Right lobe of liver (tissue), 6 donors: ENCODE data around the gene INAVA. TPM values are rescaled to one million over a fixed set of nuclear protein-coding genes. Genes with fewer than 3 reads are reported as not detected.
A peak's percentile ranks its signal among the peaks of the same experiment; 100 is the strongest.

Experiments used
- ATAC-seq, 4 donors: fragments of 200-7000 bp; cut with Tn5 transposase; one replicate each; pipeline ENCODE4 v1.9.1; 2020; ENCODE audit warnings: mild to moderate bottlenecking in 4 of 4, moderate library complexity in 4 of 4
- DNase-seq, 3 donors: peaks; one replicate each; pipeline ENCODE4 v3.0.0-alpha.2; 2020
- H3K27ac ChIP-seq, 3 donors: fragments of 200-600 bp; one replicate each; pipeline ENCODE4 v1.8.0; 2022
- H3K27me3 ChIP-seq, 2 donors: fragments of 200-600 bp; one replicate each; pipeline ENCODE4 v1.8.0; 2022
- H3K36me3 ChIP-seq, 4 donors: fragments of 200-600 bp; sonication (generic) in 1 of 4; one replicate each; pipeline versions ENCODE4 v1.5.1 to v1.8.0; 2017 to 2022; ENCODE audit warnings: control low read depth in 1 of 4
- H3K4me1 ChIP-seq, 4 donors: fragments of 200-600 bp; sonication (generic) in 1 of 4; one replicate each; pipeline versions ENCODE4 v1.5.1 to v1.8.0; 2017 to 2022; ENCODE audit warnings: control low read depth in 1 of 4
- H3K4me3 ChIP-seq, 3 donors: fragments of 200-600 bp; one replicate each; pipeline ENCODE4 v1.8.0; 2022
- H3K9me3 ChIP-seq, 4 donors: fragments of 200-600 bp; sonication (generic) in 1 of 4; one replicate each; pipeline versions ENCODE4 v1.5.1 to v1.8.0; 2017 to 2022; ENCODE audit warnings: control low read depth in 1 of 4
- CTCF ChIP-seq, 4 donors: fragments of 200-600 bp in 3 of 4; fragments of 450-650 bp in 1 of 4; IDR thresholded peaks; one replicate each; pipeline versions ENCODE4 v1.5.1 to v1.8.0; 2016 to 2022; ENCODE audit warnings: antibody characterized with exemption in 4 of 4, mild to moderate bottlenecking in 2 of 4
- POLR2A ChIP-seq: fragments of 450-650 bp; IDR thresholded peaks from one replicate; pipeline ENCODE4 v1.6.1; 2017; ENCODE audit warnings: antibody characterized with exemption, mild to moderate bottlenecking
- WGBS: methylation state at CpG from one replicate; pipeline ENCODE4 v1.1.6; 2018; ENCODE audit warnings: low coverage, low lambda C conversion rate; ENCODE audit not compliant: insufficient coverage; ENCODE audit errors: missing lambda C conversion rate; 5-methylcytosine and 5-hydroxymethylcytosine counted together
- intact Hi-C, 2 donors: fragments of 100-400 bp; cut with DNase I; formaldehyde crosslinking; loops; one replicate each; pipeline versions ENCODE4 v1.11.2 to v1.14.1; 2022
- total RNA-seq, 6 experiments: library from RNA; depleted of rRNA in 2 of 6; stranded (reverse); fragments of >200 nt in 2 of 6; fragmentation: NEBNext Ultra II Directional in 3 of 6; extraction: Animal tissue kit (Norgen Biotek cat#: 25700) in 3 of 6; gene quantifications; one replicate each; pipeline versions ENCODE4 v1.1.0 to v1.2.4, GENCODE V29; 2016 to 2023
- donor health status: DM: no; HTN: yes; CAD: no.
- donor health status: DM: no; HTN: no; CAD: no.
- donor health status: DM: no; HTN: no; CAD: no.
- donor health status: DM: no; HTN: yes; CAD: no.
- donor health status: DM: no; HTN: yes; CAD: no.

The INAVA gene
- total RNA-seq, 6 experiments from 2014 or later, result 0.29 to 0.55 (median 0.41) TPM

- WGBS, result 100% methylated on average over 2 of the region's 2 CpGs
These were observed 5.1 kb upstream of the INAVA start for GRCh38 chr1:200889571-200889970.

GRCh38 chr1:200890027-200890426 lies 4.7 kb upstream of the INAVA start:
- peaks cover 0 to 18% (median 4%) of the 10 kb centered on the region in 4 donors for H3K4me1 ChIP-seq
- no peak overlapping the region for H3K27ac ChIP-seq
- 93% methylated on average over 4 of the region's 15 CpGs for WGBS
- intact Hi-C loops, result no loop called here
- H3K9me3 ChIP-seq, result no peaks in the 10 kb centered on the region
- DNase-seq (no peak), ATAC-seq (no peak)
- TF ChIP-seq POLR2A (no peak), CTCF (IDR thresholded peaks at IDR 0.05) (no peak)
- no peak overlapping the region for H3K4me3 ChIP-seq
- no peaks in the 10 kb centered on the region for H3K36me3 ChIP-seq
- H3K27me3 ChIP-seq, result no peaks in the 10 kb centered on the region

More at GRCh38 chr1:200889571-200889970, 5.1 kb upstream of the INAVA start:
- peaks cover 0 to 18% (median 4%) of the 10 kb centered on the region in 4 donors for H3K4me1 ChIP-seq
- DNase-seq, result no peak
- H3K36me3 ChIP-seq, result no peaks in the 10 kb centered on the region
- H3K9me3 ChIP-seq, result no peaks in the 10 kb centered on the region
- ATAC-seq, result no peak
- H3K27me3 ChIP-seq, result no peaks in the 10 kb centered on the region
- no peak overlapping the region for H3K4me3 ChIP-seq
- no peak overlapping the region for H3K27ac ChIP-seq
- TF ChIP-seq CTCF (IDR thresholded peaks at IDR 0.05), result no peak
- no peak for TF ChIP-seq POLR2A
- intact Hi-C loops, result no loop called here

GRCh38 chr1:200890818-200891773 lies 3.6 kb upstream of the INAVA start:
- Histone ChIP-seq H3K27ac (no peak overlapping the region), H3K4me3 (peak overlapping the region; percentile 35 to 50 (median 40)), H3K27me3 (no peaks in the 10 kb centered on the region), H3K36me3 (no peaks in the 10 kb centered on the region), H3K4me1 (peaks cover 0 to 20% (median 4%) of the 10 kb centered on the region in 4 donors), H3K9me3 (no peaks in the 10 kb centered on the region)
- 9% methylated on average over 22 of the region's 72 CpGs for WGBS
- TF ChIP-seq CTCF (IDR thresholded peaks at IDR 0.05), result peak; percentile 4 to 26 (median 12)
- TF ChIP-seq POLR2A, result no peak
- intact Hi-C loops, result no loop called here
- ATAC-seq, result peak; percentile 55 to 65 (median 58)
- peak in 1 of 3 donors; percentile 43 for DNase-seq

GRCh38 chr1:200891774-200892157 lies 2.9 kb upstream of the INAVA start:
- no peaks in the 10 kb centered on the region for H3K9me3 ChIP-seq
- peaks cover 0 to 27% (median 4%) of the 10 kb centered on the region in 4 donors for H3K4me1 ChIP-seq
- no peaks in the 10 kb centered on the region for H3K27me3 ChIP-seq
- TF ChIP-seq POLR2A (no peak), CTCF (IDR thresholded peaks at IDR 0.05) (no peak)
- intact Hi-C loops, result no loop called here
- H3K27ac ChIP-seq, result no peak overlapping the region
- 17% methylated on average over 8 of the region's 8 CpGs for WGBS
- DNase-seq (no peak), ATAC-seq (no peak)
- H3K4me3 ChIP-seq, result peak overlapping the region; percentile 35 to 50 (median 40)
- H3K36me3 ChIP-seq, result no peaks in the 10 kb centered on the region
